Measurements from ENCODE around the gene FASLG.
"Not testable (repeated sequence)": the region's sequence is repeated elsewhere in the genome, so short reads cannot be mapped to it uniquely, and the experiment has no call there.

The FASLG gene

DNA sequence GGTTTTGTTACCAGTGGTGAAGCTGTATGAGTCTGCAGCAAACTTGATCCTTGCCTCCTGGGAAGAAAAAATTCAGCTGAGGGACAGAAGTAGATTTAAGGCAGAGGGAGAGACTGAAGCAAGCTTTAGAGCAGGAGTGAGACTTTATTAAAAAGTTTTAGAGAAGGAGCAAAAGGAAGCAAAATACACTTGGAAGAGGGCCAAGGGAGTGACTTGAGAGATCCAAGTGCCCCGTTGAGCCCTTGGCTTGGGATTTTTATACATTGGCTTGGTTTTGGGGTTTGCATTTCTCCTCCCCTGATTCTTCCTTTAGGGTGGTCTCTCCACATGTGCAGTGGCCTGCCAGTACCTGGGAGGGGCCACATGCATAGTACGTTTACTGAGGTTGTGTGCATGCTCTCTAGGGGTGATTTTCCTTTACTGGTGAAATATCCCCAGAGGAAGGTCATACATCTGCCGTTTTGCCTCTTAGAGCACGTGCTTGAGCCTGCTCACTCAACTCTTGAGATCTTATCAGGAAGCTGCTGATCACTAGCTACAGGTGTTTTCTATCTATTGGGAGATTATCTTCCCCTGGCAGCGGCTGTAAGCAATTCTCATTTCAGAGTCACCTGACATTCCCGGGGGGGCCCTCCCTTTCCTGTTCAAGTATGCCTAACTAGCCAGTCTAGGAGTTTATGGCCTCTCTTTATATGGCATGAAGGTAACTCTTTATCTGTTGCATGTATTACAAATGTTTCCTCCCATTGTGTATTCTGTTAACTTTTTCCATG, 20.3 kb downstream of the FASLG start:
- in situ Hi-C loops (cut with HindIII; ENCODE audit: low sequenced_read_pairs): no loop called here

DNA sequence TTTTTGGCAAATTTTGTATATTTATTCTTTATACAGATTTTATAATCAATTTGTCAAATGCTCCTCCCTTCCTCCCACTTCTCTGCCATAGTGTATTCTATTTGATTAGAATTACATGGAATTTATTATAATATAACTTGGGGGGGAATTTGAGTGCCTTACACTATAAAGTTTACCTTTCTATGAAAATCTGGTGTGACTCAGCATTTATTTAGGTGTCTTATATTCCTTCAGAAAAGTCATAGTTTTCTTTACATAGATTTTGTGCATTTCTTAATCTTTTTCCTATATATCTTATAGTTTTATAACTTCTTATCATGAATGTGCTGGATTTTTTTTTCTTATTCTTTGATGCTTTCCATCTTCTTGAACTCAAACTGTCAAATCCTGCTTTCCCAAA, 21.3 kb downstream of the FASLG start:
- in situ Hi-C loops (cut with HindIII; ENCODE audit: low sequenced_read_pairs): no loop called here

DNA sequence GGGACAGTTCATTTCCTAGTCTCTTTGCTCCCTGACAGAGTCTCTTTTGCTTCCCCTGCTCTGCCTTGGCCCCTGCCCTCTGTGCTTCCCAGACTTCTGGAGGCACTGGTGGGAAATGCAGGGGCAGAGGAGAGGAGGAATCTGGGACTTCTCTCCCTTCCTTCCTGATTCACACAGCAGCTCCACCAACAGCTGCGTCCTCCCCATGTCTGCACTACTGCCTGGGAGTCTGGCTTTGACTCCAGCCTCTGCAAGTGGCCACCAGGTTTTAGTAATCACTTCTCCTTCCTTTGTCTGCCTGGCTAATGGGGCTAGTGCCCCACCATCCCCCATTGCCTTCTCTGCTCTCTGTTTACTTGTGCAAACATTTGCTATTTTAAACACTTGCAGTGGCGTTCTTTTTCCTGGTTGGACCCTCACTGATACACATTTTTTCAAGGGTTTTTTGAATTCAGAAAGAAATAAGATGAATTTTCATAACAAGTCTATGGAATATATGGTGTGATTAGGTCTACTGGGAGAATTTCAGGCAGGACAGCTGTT, 21.9 kb downstream of the FASLG start:
- in situ Hi-C loops (cut with HindIII; ENCODE audit: low sequenced_read_pairs): no loop called here

DNA sequence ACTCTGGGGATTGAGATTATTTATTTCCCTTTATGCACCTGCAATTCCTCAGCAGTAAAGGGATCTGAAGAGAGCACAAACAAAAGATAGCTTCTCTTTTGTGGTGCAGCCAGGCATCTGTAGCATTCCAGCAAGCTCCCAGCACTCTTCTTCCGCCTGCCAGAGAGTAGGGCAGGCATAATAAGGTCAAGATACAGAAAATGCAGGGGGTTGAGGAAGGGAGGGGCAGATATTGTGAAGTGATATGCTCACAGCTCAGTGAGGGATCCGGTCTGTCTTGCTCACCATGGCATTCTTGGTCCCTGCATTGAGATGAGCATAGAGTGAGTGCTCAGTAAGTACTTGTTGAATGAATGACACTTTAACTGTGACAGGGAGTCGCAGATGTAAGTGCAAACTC, 23.9 kb downstream of the FASLG start:
- in situ Hi-C loops (cut with HindIII; ENCODE audit: low sequenced_read_pairs): no loop called here

DNA sequence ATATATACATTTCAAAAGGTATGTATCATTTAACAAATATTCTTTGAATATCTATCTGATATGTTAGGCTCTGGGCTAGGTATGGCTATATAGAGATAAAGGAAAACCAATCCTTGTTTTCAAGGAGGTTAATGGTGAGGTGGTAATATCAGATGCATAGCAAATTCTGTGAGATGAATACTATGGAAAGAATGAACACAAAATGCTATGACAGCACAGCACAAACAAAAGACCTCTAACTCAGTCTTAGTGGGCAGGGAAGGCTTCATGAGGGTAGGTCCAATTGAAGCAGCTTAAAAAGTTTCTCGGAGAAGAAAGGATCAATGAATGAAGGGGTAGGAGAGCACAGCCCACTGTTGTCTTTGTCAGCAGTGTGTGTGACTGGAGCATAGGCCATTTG, 27.2 kb downstream of the FASLG start:
- in situ Hi-C loops (cut with HindIII; ENCODE audit: low sequenced_read_pairs): no loop called here

DNA sequence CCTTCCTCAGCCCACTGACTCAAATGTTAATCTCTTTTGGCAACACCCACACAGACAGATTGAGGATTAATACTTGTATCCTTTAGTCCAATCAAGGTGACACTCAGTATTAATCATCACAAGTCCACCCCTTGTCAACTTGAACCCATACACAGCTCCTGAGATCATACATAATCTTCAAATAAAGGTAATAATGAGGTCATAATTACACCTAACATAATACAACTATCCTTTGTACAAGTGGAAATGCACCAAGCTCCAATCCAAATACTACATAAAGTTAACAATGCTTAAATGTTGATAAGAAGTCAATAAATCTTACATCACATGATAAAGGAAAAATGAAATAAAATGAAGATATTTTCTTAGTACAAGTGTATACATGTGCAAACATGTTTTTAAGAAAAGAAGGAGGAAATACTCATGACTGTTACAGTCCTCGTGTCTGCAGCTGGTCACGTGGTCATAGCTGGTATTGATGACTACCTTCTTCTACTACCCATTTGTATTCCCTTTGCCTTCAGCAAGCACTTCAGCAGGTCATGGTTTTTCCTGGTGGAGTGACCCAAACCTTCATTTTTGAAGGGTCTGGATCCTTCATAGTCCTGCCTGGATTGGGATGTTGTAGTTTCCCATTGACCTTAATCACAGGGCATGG, 29.7 kb downstream of the FASLG start:
- in situ Hi-C loops (cut with HindIII; ENCODE audit: low sequenced_read_pairs): not testable (repeated sequence)

DNA sequence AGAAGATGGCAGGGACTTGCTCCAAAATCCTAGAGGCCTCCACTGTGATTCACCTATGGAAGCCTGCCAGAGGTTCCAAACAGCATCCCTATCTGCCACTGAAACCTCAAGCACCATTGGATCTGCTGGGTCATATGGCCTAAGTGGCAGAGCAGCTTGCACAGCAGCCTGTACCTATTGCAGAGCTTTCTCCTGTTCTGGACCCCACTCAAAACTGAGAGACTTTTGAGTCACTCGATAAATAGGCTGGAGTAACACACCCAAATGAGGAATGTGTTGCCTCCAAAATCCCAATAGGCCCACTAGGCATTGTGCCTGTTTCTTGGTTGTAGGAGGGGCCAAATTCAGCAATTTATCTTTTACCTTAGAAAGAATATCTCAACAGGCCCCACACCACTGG, 32.0 kb downstream of the FASLG start:
- in situ Hi-C loops (cut with HindIII; ENCODE audit: low sequenced_read_pairs): not testable (repeated sequence)

DNA sequence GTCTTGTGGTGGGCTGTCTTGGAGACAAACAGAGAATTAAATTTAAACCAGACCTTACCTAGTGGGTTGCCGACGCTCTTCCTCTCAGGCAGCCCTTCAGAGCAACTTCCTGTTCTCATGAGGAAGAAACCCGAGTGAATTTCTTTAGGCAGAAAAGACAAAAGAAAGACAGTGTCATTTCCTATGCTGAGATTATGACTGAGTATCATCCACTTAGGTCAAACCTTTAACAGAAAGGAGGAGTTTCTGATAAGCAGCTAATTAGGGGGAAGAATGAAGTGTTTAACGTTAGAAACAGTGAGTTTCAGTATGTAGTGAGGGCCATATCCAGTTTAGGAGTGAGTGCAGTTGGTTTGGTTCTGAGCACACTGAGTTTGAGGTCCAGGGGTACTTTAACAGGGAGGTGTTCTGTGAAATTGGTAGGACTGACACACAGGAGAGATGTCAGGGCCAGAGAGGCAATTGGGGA, 38.7 kb downstream of the FASLG start:
- in situ Hi-C loops (cut with HindIII; ENCODE audit: low sequenced_read_pairs): no loop called here

DNA sequence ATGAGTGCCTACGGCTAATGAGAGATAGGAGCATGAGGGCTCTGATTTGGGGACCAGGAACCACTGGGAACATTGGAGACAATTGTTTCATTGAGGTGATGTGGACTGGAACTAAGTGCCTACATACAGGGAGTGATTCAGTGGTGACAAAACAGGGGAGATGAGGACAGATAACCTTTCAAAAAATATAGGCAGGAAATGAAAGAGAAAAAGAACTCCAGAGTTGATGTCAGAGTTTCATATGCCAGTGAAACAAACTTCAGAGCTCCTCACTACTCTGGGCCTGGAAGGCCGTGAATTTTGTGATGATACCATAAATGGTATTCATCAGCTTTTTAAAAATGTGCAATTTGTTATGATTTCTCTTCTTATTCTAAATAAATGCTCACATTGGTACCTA, 39.3 kb downstream of the FASLG start:
- in situ Hi-C loops (cut with HindIII; ENCODE audit: low sequenced_read_pairs): no loop called here

DNA sequence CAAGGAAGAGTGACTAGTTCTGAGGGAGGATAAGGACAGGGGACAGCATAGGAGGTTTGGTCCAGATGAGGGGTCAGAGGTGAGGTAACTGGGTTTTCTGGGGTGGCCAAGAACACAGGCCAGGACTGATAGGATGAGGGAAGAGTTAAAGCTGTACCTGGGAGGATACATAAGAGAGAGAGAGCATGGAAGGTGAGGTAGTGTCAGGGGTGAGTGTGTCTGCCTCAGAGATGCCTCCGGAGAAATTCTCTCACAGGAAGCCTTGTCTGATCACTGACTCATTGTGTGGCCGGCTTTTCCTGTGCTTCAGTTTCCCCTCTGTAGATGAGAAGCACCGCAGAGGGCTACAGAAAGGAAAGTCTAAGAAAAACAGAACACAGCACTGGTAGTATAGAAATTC, 40.2 kb downstream of the FASLG start:
- in situ Hi-C loops (cut with HindIII; ENCODE audit: low sequenced_read_pairs): no loop called here

DNA sequence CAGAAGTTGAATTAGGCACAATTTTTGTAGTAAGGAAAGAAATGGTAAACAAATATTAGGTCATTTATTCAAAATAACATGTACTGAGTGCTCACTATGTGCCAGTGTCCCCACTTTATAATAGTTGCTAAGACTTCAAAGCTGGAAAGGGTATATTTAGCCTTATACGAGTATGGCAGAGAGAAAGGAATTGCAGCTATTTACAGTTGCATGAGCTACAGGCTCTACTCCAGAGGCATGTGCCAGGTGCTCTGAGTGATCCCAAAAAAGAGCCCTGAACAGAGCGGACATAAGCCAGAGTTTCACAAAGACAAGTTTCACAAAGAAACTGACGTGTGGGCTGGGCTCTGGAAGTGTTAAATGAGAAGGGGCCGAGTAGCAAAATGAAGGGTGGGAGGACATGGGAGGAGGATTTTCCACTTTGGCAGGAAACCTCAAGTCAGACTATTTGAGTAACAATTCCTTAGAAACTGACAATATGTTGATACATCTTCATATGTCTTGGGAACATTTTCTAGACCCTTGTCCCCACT, 40.9 kb downstream of the FASLG start:
- in situ Hi-C loops (cut with HindIII; ENCODE audit: low sequenced_read_pairs): loop anchor here (25.0 kb wide), 1 partner anchor 262 kb away; the partner anchor contains the start of gene PIGC

DNA sequence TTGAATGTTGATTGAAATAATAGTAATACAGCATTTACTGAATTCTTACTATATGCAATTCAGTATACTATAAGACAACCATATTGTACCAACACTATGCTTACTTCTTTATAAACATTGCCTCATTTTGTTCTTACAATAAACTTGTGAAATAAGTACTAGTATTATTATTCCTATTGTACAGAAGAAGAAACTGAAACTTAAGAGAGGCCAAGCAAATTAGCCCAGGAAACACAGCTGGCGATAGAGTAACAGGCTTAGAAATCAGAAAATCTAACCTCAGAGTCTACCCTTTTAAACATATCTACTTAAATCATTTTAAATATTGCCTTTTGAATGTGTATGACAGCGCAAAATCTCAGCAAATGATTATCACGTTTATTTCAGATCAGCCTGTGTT, 41.7 kb downstream of the FASLG start:
- in situ Hi-C loops (cut with HindIII; ENCODE audit: low sequenced_read_pairs): loop anchor here (25.0 kb wide), 1 partner anchor 263 kb away; the partner anchor contains the start of gene PIGC

DNA sequence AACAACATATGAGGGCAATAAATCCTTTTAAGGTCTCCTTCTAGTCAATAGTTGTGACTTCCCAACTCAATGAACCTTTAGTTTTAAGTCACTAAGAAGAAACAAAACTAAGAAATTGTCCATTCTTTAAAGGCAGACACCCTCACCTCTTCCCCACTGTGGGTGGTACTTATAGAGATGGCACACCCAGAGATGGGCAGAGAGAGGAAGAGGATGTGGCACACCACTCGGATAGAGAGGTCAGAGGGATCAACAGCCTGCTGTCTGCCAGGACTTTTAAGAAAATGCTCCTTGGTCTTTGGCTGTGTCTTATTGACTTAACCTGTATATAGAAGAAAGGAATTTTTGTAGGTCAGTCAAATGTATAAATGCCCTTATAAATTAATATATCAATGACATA, 45.1 kb downstream of the FASLG start:
- in situ Hi-C loops (cut with HindIII; ENCODE audit: low sequenced_read_pairs): loop anchor here (25.0 kb wide), 1 partner anchor 267 kb away; the partner anchor contains the start of gene PIGC

DNA sequence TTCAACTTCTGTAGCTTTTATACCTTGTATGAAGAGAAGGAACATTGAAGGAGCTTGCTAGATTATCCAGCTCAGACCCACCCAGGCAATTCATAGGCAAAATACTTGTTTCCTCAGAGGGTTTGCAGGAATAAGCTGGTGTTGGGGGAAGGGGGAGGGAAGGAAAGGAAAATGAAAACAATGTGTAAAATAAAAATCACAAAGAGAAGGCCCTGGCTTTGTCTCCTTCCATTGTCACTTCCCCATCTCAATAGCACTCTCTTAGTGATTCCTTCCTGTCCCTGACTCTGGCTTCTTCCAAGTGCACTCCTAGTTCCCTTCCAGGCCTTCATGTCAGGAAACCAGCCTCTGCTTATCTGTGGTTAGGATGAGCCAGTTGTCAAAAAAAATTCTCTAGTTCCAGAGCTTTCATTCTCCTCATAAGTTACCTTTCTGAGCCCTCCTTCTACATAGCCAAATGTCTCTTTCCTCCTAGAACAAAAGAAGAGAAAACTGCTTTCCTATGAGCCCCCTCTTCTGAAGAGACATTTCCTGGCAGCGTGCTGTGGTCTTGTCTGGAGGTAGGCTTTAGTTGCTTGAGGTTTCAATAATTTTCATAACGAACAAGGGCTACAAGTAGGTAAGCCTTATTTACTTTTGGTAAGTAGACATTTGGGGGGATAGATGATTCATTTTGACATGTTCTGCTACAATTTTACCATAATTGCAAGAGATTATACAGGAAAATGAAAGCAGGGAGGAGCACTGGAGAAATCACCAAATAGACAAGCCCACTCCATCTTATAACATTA, 45.7 kb downstream of the FASLG start:
- in situ Hi-C loops (cut with HindIII; ENCODE audit: low sequenced_read_pairs): loop anchor here (25.0 kb wide), 1 partner anchor 267 kb away; the partner anchor contains the start of gene PIGC

DNA sequence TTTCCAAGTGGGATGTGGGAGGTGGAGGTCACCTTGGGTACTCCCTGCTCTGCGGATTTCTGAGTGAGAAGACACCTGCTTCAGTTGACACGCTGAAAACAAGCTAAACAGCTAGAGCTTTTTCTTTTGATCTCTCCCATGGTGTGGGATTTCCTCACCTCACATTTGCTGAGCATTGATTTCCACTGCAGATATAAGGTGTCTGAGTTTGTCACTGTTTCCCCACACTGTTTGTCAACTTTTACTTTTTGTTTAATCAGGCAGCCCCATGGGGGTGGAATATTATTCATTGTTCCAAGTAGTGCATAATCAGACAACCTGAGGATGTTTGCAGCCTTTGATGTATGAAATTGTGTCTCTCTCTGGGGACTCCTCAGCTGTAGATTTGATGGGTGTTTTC, 49.5 kb downstream of the FASLG start:
- in situ Hi-C loops (cut with HindIII; ENCODE audit: low sequenced_read_pairs): loop anchor here (25.0 kb wide), 1 partner anchor 271 kb away; the partner anchor contains the start of gene PIGC

DNA sequence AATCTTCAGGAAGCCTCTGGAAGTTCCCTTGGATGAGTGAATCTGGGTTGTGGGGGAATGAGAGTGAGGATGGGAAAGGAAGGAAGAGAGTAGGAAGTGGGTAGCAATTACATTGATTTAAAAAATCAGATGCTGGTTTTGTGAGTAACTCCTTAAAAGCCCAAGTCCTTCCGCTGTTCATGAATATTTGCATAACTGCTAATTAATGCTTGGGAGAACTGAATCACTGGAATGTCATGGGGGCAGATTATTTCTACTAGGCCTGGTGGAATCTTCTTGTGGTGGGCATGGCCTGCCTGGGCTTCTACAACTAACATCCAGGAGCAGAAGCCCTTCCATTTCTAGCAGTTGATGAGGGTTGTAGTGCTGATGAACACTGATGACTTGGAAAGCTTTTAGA, 52.7 kb downstream of the FASLG start:
- in situ Hi-C loops (cut with HindIII; ENCODE audit: low sequenced_read_pairs): loop anchor here (5.0 to 25.0 kb wide), 3 partner anchors 39 to 274 kb away; partner anchors contain the start of gene PIGC

DNA sequence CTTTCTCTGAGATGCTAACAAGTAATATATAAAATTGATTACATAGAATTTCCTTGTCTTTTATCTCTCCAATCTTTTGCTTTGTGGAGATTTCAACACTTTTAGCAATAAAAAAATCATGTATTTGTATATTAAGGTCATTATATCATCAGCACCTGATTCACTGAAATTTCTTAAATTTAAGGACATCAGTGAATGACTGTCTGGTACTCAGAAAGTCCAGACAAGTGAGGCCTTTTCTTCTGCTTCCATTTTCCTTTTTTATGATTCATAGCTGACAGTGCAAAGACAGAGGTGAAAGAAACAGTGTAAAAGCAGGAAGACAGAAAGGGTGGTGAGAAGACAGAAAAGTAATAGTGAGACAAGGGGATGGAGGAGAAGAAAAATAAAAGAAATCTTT, 54.6 kb downstream of the FASLG start:
- in situ Hi-C loops (cut with HindIII; ENCODE audit: low sequenced_read_pairs): loop anchor here (5.0 to 25.0 kb wide), 3 partner anchors 41 to 276 kb away; partner anchors contain the start of gene PIGC
